ENCODE data around the gene COX4I1.

Gene COX4I1

DNA sequence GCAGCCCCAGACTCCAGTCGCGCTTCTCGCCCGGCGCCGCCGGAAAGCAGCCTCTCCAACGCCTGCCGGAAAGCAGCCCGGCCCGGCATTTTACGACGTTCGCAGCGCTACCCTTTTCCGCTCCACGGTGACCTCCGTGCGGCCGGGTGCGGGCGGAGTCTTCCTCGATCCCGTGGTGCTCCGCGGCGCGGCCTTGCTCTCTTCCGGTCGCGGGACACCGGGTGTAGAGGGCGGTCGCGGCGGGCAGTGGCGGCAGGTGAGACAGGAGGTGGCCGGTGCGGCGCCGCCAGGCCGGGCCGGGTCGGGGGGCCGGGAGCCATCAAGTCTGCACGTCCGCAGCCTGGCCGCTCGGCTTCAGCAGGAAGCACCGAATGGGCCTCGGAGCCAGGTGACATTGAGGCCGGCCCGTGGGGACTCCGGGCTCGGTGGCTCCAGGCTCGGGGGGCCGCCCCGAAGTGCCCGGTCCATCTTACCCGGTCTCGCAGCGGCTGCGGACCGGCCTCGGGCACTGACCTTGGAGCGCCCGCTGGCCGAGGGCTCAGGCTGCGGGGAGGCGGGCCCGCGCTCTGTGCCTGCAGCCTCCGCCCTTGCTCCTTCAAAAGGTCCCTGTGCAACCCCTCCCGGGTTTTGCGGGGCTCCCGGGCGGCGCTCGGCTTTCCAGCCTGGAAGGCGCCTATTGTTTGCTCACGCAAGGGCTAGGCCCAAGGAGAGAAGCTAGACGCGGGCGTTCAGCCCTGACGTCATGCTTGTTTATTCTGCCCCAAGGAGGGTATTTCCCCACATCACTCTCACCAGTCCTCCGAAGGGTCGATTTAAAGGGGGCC is at the start of gene COX4I1, which contains the start of gene EMC8:
TSS of gene COX4I1 (plus strand) at position 199 of the 824 bp plus-strand sequence. CDS start 1,511 bp downstream, outside the sequence.
TSS of gene EMC8 (minus strand) at position 48 of the 824 bp plus-strand sequence. CDS start 249 bp downstream, outside the sequence.
- DNase-seq (ENCODE audit: low read depth), result peak; percentile 87

DNA sequence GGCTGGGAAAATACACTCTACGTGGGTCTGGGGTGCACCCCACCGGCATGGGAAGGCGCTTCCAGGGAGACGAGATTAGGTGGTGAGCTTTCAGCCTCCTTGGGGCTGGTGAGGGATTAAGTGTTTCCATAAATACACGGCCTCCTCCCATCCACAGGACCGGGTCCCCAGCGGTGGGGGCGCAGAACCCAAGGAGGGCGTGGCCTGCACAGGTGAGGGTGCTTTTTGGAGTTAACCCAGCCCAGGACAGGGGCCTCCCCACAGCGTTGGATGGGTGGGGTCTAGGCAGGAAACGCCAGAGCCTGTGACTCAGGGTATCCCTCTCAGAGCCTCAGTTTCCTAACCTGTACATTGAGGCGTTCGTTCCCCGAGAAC is 49.7 kb upstream of the COX4I1 start:
- no peak for DNase-seq (ENCODE audit: low read depth)

DNA sequence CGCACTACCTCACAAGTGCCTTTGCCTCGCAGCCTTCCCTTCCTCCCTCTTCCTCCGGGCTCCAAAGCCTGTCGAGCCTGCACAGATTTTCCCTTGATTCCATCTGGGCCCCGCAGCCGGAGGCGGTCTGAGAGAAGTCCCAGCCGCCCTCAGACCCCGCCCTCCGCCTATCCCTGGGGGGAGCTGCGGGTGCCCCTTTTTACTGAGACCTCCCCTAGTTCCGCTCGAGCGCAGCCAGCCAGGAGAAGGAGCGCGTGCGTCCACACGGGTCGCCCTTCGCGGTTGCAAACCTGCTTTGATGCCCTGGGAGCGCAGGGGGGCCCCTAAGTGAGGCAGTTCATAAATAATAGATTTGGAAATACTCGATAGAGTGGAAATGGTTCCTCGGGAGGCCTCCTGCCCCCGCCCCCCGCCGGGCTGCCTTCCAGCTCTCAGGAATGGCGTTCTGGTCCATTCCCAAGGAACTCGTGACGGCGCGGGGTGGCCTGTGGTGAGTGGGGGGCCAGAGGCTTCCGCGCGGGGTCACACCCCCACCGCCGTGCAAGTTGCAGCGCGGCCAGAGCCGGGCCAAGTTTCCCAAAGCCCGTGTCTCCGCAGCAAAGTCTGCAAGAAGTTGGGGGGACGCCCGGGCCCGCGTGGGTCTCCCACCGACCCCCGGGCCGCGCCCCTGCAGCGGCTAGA is 49.2 kb upstream of the COX4I1 start:
- DNase-seq (ENCODE audit: low read depth), result no peak

DNA sequence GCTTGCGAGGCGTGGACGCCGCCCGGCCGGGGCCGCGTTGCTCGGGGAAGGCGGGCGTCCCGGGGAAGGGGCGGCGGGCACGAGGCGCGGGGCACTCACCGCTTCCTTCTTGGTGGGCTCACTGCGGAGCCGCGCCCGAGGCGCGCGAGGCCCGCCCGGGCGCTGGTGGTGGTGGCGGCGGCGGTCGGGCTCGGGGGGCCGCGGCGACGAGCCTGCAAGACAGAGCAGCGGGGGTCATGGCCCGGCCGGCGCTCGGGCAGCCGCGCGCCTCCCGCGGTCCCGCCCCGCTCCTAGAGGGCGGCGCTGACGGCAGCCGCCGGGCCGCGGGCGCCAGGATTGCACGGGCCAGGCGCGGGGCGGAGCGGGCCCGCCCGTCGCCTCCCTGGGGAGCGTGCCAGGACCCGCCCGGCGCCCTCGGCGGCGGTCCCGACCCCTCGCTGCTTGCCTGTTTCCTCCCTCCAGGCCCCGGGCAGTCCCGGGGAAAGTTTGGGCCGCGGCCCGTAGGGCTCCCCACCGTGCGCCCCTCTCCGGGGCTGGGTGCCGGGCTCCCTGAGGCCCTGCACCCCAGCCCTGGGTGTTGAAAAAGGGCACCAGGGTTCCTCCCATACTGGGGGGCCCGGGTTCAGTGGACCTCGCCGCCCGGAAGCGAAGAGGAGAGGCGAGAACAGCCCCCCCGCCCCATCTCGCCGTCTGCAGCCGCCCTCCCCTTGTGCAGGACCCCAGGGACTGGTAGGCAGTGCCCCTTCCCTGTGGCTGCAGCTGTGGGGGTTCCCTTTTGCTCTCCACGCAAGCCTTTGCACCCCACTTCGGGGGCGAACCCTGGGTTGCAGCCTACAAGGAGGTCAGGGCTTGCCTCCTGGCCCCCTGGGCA is 48.4 kb upstream of the COX4I1 start, which contains the start of gene C16orf74:
TSS of gene C16orf74 (minus strand) at position 270 of the 871 bp plus-strand sequence. CDS start 15,879 bp downstream, outside the sequence.
- no peak for DNase-seq (ENCODE audit: low read depth)

DNA sequence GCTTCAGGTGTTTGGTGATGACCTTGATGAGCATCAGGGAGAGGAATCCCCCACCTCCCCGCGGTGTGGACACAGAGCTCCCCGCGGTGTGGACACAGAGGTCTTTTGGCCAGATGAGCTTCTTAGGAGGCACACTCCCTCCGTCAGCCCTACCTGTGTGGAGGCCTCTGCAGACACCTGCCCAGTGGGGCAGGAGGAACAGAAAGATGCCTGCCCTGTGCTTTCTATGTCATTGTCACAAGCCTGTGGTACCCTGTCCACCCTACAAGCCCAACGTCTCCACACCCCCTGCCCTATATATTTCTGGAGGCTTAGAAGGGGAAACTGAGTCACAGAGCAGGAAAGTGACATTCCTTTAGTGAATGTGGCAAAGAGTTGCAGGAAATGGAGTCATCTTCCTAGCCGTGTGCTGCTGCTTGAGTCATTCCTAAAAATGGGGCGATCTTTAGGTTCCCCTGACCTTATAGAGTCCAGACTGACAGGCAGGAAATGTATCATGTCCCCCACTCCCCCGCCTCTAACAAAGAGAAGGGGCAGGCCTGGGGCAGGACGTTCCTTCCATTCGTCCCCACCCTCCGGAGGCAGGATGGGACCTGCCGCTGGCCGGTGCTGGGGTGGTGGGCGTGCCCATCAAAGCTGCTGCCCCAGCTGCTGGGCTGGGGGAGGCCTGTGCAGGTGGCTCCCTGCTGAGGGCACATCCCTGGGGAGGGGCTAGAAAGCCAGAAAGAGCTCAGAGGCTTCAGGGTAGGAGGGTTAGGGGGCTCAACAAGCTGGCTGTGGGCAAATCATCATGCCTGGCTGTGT is 47.6 kb upstream of the COX4I1 start:
- DNase-seq (ENCODE audit: low read depth), result no peak

DNA sequence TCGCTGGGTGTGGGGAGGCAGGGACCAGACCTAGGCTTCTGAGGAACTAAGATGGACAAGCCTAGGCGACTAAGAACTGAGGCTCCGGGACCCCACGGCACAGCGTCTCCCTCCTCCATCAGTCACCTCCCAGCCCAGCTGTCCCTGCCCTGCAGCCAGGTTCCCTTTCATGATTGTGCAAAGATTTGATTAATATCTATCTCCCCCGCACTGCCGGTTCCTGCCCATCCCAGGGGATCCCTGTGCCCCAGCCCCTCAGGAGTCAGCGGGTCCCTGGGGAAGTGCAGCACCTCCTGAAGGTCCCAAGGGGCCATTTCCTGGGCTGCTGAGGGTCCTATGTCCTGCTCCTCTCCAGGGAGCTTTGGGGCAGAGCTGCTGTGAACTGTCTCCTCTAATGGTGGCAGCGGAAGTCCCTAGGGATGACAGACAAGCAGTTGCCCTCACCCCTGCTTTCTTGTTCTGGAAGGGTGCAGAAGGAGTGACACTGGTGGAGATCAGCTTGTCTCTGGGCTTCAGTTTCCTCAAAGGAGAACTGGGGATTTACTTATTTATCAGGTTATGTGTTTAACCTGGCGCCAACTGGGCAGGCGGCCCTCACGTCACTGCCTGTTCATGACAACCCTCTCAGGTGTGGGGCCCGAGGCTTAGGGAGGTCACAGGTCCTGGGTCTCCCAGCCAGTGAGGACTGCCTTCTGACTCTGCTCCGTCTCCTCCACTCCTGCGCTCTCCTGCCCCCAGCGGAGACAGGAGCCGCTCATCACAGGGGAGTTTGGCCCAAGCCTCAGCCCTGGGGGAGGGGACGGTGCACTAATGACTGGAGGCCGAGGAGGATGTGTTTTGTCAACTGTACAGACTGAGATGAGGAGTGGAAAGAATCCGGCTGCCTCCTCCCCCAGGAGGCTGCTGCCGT is 46.7 kb upstream of the COX4I1 start:
- no peak for DNase-seq (ENCODE audit: low read depth)

DNA sequence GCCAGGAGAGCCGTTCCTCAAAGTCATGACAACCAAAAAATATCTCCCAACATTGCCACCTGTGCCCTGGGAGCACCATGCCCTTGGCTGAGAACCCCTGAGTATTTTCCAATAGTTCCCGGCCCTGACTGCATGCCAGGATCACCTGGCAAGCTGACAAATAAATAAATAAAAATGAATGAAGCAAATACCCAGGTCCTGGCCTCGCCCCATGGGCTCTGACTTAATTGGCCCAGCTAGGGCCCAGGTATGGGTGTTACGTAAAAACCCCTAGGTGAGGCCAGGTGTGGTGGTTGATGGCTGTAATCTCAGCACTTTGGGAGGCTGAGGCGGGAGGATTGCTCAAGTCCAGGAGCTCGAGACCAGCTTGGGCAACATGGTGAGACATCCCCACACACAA is 45.9 kb upstream of the COX4I1 start:
- DNase-seq (ENCODE audit: low read depth), result no peak

DNA sequence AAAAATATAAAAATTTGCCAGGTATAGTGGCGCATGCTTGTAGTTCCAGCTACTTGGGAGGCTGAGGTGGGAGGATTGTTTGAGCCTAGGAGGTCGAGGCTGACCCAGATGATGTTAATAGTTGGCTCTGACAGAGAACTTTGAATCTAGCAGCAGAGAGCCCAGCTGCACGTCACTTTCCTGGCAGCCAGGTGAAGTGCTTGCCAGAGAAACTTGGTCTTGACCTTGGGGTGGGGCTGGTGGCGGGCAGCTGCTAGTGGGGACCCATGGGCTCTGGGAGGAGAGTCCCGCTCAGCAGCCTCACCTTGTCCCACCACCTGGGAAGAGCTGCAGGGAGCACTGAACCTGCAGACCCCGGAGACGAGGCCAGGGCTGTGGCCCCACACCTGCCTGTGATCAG is 45.5 kb upstream of the COX4I1 start:
- DNase-seq (ENCODE audit: low read depth), result no peak

DNA sequence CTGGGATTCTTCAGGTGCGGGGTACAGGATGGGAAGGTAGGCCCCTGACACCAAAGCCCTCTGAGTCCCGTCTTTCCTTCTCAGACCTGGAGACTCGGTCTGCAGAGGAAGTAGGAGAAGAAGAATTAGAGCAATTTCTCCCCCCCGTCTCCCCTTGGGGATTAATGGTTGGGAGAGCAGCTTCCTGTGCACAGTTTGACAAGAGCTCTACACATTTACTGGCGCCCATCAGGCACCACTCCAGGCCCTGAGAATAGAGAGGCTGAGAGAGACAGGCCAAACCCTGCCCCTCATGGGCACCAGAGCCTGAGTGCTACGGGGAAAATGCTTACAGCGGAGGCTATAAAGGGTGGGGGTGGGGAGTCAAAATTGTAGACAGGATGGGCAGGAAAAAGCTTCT is 45.1 kb upstream of the COX4I1 start:
- no peak for DNase-seq (ENCODE audit: low read depth)

DNA sequence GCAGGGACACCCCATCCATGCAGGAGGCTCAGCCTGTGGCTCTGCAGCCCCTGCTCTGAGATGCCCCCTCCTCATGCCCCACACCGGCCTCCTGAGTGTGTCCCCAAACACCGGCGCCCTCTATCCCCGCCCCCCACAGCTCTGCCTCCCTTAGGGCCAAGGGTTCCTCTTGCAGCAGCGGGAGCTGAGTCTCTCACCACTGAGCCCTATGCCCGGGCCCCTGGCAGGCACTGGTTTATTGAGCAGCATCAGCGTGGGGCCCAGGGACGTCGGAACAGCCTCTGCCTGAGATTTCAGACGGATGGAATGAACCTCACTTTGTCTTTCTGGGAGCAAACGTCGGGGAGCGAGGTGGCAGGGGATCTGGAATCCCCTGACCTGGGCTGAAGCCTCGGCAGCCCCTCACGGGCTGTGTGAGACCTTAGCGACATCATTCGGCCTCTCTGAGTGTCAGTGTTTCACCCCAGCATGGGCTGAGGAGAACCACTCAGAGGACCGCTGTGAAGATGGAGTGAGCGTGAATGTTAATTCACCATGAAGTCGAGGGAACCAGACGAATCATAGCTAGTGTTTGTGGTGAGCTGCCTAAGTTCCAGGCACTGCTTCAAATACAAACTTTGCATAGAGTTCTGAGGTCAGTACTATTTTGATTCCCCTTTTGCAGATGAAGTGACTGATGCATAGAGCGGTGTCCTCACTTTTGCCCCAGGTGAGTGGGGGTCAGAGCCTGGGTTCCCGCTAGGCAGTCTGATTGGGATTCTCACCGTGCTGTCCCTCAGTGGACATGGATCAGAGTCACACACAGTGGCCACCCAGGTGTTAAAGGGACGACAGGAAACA is 43.3 kb upstream of the COX4I1 start:
- no peak for DNase-seq (ENCODE audit: low read depth)

DNA sequence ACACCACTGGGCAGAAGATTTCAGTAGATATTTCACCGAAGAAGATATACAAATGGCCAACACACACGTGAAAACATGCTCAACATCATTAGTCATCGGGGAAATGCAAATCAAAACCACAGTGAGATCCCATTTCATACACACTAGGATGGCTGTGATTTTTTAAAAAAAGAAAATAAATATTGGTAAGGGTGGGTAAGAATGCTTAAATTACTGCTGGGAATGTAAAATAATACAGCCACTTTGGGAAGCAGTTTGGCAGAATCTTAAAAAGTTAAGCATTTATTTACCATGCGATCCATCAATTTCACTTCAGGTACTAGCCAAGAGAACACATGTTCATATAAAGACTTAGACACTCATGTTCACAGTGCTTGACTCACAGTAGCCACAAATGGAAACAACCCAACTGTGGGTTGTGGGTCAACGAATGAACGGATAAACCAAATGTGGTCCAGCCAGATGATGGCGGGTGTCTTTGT is 42.1 kb upstream of the COX4I1 start:
- no peak for DNase-seq (ENCODE audit: low read depth)

DNA sequence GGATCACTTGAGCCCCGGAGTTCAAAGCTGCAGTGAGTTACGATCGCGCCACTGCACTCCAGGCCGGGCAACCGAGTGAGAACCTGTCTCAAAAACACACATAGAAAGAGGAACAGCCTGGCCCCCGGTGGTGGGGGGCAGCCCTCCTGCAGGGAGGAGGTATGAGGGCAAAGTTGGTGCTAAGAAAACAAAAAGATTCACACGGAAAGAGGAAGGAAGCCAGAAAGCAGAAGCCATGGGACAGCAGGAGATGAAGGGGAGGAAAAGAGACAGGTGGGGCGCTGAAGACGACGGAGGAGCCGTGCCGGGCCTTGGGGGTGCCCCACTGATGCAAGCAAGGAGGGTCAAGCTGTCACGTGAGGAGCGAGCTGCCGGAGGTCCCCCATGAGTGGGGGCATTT is 40.4 kb upstream of the COX4I1 start:
- no peak for DNase-seq (ENCODE audit: low read depth)

DNA sequence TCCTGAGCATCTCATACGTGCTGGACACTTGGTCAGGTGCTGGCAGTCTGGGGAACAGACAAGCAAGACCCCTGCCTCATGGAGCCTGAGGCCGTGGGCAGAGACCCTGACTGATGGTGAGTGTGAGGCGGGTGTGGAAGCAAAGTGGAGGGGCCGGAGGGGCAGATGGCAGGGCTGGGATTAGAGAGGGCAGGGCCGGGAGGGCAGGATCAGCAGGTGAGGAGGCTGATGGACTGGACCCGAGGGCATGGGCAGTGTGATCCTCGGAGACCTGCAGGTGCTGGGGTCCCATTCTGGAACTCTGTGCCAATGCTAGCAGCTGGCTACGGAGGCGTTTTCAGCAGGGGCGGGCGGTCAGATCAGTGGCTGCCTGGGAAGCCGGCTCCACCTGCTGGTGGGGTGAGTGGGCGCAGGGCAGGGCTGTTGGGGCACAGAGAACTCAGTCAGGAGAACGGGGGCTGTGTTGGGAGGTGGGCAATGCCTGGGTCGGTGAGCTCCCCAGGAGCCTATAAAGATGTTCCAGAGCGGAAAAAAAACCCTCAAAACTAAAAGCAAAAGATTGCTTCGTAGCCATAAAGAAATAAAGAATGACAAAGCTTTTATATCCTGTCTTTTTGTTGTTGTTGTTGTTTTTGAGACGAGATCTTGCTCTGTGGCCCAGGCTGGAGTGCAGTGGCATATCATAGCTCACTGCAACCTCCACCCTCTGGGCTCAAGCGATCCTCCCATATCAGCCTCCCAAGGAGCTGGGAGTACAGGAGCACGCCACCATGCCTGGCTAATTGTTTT is 39.7 kb upstream of the COX4I1 start:
- DNase-seq (ENCODE audit: low read depth), result no peak

DNA sequence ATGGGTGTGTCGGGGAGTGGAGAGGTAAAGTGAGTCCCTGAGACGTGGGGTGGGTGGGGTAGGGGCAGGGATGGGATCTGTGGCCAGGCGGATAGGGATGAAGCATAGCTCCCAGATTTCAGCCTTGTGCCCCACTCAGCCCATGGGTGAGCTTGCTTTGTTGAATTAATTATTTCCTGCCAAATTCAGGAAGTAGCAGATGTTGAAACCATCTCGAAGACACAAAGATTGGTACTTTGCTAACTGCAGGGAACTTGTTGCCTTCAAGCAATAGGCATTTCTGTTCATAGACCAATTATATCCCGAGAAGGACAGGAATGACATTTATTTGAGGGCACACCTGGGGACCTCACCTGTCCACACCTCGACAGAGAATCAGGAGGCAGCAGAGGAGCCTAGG is 37.6 kb upstream of the COX4I1 start:
- DNase-seq (ENCODE audit: low read depth), result no peak

DNA sequence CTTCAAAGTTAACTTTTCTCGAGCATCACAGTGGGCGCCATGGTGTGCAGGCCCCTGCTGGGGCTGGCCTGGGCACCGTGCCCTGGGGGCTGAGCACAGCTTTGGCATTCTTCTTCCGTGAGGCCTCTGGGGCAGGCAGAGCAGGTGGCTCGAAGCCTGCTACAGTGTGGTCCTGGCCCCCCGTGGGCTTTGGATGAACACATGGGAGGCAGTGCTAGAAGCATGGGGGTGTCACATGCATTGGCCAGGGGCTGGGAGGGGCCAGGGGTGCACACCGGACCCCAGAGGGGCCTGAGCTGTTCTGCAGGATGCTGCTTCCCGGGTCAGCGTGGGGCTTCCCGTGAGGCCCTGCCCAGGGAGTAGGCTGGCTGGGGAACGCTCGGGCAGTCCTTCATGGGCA is 36.5 kb upstream of the COX4I1 start:
- DNase-seq (ENCODE audit: low read depth), result no peak

DNA sequence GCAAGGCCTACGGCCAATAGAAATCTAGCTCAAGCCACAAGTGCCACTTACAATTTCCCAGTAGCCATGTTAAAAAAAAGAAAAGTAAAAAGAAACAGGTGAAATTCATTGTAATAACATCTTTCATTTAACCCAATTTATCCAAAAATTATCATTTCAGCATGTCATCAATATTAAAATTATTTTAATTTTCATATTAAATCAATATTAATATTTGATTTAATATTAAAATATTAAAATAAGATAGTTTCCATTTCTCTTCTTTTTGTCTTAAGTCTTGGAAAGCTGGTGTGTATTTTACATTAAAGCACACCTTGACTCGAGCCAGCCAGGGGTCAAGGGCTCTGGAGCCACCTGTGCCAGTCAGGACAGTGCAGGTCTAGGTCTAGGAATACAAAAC is 35.9 kb upstream of the COX4I1 start:
- no peak for DNase-seq (ENCODE audit: low read depth)

DNA sequence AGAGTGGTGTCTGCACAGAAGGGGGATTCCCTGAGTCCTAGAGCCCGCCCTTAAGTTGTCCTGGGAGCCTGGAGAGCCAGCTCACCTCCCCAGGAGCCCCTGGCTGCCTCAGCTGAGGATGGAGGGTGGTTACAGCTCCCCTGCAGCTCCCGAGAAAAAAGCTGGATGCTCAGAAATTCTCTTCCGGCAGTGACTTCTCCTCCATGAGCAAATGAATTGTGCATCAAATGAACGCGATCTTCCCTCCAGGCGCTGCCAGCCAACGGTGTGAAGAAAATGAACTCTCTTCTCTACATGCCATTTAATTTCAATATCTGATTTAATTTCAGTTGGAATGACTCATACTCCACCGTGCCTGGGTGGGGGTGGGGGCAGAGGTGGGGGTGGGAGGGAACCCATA is 34.3 kb upstream of the COX4I1 start:
- no peak for DNase-seq (ENCODE audit: low read depth)

DNA sequence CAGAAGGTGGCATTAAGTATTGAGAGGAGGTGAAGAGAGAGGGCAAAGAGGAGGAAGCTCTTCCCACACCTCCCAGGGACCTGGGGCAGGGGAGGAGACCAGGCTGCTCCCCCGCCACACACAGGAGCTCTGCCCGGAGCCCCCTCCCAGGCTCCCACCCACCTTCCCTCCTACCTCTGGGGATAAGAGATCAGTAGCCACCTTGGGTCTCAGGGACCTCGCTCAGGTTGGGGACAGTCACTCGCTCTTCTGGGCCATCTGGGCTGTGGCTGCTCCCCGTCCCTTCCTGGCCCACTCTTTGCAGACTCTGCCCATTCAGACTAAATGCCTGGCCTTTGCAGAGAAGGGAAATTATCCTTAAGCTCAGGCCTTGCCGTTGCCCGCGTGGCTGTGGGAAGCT is 33.7 kb upstream of the COX4I1 start:
- no peak for DNase-seq (ENCODE audit: low read depth)

DNA sequence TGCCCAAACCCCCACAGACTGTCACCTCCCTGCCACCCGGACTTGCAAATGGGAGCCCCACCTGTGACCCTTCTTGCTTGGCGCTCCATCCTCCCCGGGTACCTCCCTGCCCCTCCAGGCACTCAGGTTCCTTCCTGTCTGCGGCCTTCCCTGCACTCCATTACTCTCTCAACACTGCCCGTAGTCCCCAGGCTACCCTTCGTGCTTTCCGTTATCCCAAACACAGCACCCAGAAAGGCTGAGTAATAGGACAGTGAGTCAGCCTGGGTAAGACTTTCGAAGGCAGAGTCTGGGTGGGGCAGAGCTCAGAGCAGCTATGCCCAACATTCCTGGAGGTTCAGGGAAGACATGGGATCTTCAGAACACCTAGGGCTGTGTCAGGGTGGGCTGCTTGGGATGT is 32.0 kb upstream of the COX4I1 start:
- DNase-seq (ENCODE audit: low read depth), result no peak

Data from activated T-helper 1 cell treated with Interleukin-2 at 50 U/mL for 16 hours (primary cell).